ENCODE measurements around the gene UBE2L6.

GRCh38 chr11:57542582-57542981, 24.9 kb downstream of the UBE2L6 start:
- TF ChIP-seq CTCF (IDR thresholded peaks at IDR 0.05; ENCODE audit: insufficient read depth, low read length, poor library complexity, severe bottlenecking) (no peak), EZH2phosphoT487 (conservative IDR thresholded peaks at IDR 0.05; ENCODE audit: low read length) (no peak)
